Activated T-helper 2 cell treated with anti-CD3 and anti-CD28 coated beads, Interferon-gamma antibody, Interleukin-2, Interleukin-4, amounts not matched to agents 10 μg/mL and 5 μg/mL and 100 μg/mL, durations not matched to agents 14 hours and 24 hours and 36 hours (primary cell): ENCODE data around the gene FBXO47. TPM values are rescaled to one million over a fixed set of nuclear protein-coding genes. Genes with fewer than 3 reads are reported as not detected.

Experiments
- DNase-seq: peaks from one replicate; pipeline ENCODE4 v3.0.0; 2021; ENCODE audit warnings: low spot score
- H3K27ac Mint-ChIP-seq: one replicate; pipeline ENCODE4 v1.8.0; 2021; ENCODE audit warnings: mixed read lengths
- H3K27me3 Mint-ChIP-seq: one replicate; pipeline ENCODE4 v1.8.0; 2021; ENCODE audit warnings: low read depth, mixed read lengths
- H3K36me3 Mint-ChIP-seq: one replicate; pipeline ENCODE4 v1.8.0; 2021; ENCODE audit warnings: low read depth, mixed read lengths
- H3K4me1 Mint-ChIP-seq: one replicate; pipeline ENCODE4 v1.8.0; 2021; ENCODE audit warnings: low read depth, mixed read lengths
- H3K4me3 Mint-ChIP-seq: one replicate; pipeline ENCODE4 v1.8.0; 2021; ENCODE audit warnings: low read depth, mild to moderate bottlenecking, moderate library complexity, mixed read lengths
- H3K9me3 Mint-ChIP-seq: one replicate; pipeline ENCODE4 v1.8.0; 2021; ENCODE audit warnings: mixed read lengths
- intact Hi-C: fragments of 100-400 bp; cut with micrococcal nuclease; formaldehyde crosslinking; loops from one replicate; pipeline ENCODE4 v1.15.1; 2023
- total RNA-seq: library from RNA; stranded (reverse); gene quantifications from 2 replicates; pipeline ENCODE4 v1.2.3, GENCODE V29; 2022

Gene FBXO47
- total RNA-seq, 1 donor from 2014 or later: not detected

- DNase-seq: no peak
- Mint-ChIP-seq H3K4me3 (no peak overlapping the region), H3K4me1 (peaks cover 29% of the 10 kb centered on the region), H3K9me3 (no peaks in the 10 kb centered on the region), H3K27me3 (no peaks in the 10 kb centered on the region), H3K27ac (peak overlapping the region; percentile 29), H3K36me3 (peaks cover 60% of the 10 kb centered on the region)
- intact Hi-C loops: no loop called here
Measured at GRCh38 chr17:38903404-38903803, 63.8 kb downstream of the FBXO47 start.

GRCh38 chr17:38900978-38901656, 66.1 kb downstream of the FBXO47 start:
- Mint-ChIP-seq H3K4me1 (peaks cover 42% of the 10 kb centered on the region), H3K27me3 (no peaks in the 10 kb centered on the region), H3K4me3 (peak overlapping the region; percentile 26), H3K9me3 (no peaks in the 10 kb centered on the region), H3K36me3 (peaks cover 78% of the 10 kb centered on the region), H3K27ac (peak overlapping the region; percentile 76)
- DNase-seq: peak; percentile 27
- intact Hi-C loops: no loop called here

- Mint-ChIP-seq H3K4me1 (peaks cover 44% of the 10 kb centered on the region), H3K9me3 (no peaks in the 10 kb centered on the region), H3K27ac (peak overlapping the region; percentile 98), H3K27me3 (no peaks in the 10 kb centered on the region), H3K4me3 (peak overlapping the region; percentile 73), H3K36me3 (peaks cover 76% of the 10 kb centered on the region)
- intact Hi-C loops: loop anchor here (2.0 to 10.0 kb wide), 2 partner anchors 27 to 65 kb away; partner anchors contain the start of gene FBXO47
- no peak for DNase-seq
Measured at GRCh38 chr17:38899421-38899820, 67.8 kb downstream of the FBXO47 start.

GRCh38 chr17:38898812-38899348, 68.3 kb downstream of the FBXO47 start:
- Mint-ChIP-seq H3K36me3 (peaks cover 76% of the 10 kb centered on the region), H3K27ac (peak overlapping the region; percentile 98), H3K4me3 (peak overlapping the region; percentile 73), H3K9me3 (no peaks in the 10 kb centered on the region), H3K4me1 (peaks cover 50% of the 10 kb centered on the region), H3K27me3 (no peaks in the 10 kb centered on the region)
- intact Hi-C loops: loop anchor here (1.0 to 10.0 kb wide), 3 partner anchors 28 to 66 kb away; partner anchors contain the start of gene FBXO47
- DNase-seq: peak; percentile 75

GRCh38 chr17:38898291-38898679, 68.9 kb downstream of the FBXO47 start:
- Mint-ChIP-seq H3K9me3 (no peaks in the 10 kb centered on the region), H3K4me3 (peak overlapping the region; percentile 73), H3K27ac (peak overlapping the region; percentile 98), H3K4me1 (peaks cover 50% of the 10 kb centered on the region), H3K36me3 (peaks cover 73% of the 10 kb centered on the region), H3K27me3 (no peaks in the 10 kb centered on the region)
- DNase-seq: no peak
- intact Hi-C loops: loop anchor here (1.0 to 10.0 kb wide), 3 partner anchors 27 to 67 kb away; partner anchors contain the start of gene FBXO47

GRCh38 chr17:38897671-38898290, 69.4 kb downstream of the FBXO47 start:
- Mint-ChIP-seq H3K4me3 (peak overlapping the region; percentile 73), H3K27me3 (no peaks in the 10 kb centered on the region), H3K4me1 (peaks cover 49% of the 10 kb centered on the region), H3K27ac (peak overlapping the region; percentile 98), H3K36me3 (peaks cover 71% of the 10 kb centered on the region), H3K9me3 (no peaks in the 10 kb centered on the region)
- DNase-seq: no peak
- intact Hi-C loops: loop anchor here (1.0 to 10.0 kb wide), 3 partner anchors 26 to 67 kb away; partner anchors contain the start of gene FBXO47

GRCh38 chr17:38897176-38897575, 70.0 kb downstream of the FBXO47 start:
- intact Hi-C loops: loop anchor here (10.0 kb wide), 1 partner anchor 68 kb away; the partner anchor contains the start of gene FBXO47
- Mint-ChIP-seq H3K9me3 (no peaks in the 10 kb centered on the region), H3K4me1 (peaks cover 53% of the 10 kb centered on the region), H3K36me3 (peaks cover 71% of the 10 kb centered on the region), H3K27ac (peak overlapping the region; percentile 98), H3K4me3 (no peak overlapping the region), H3K27me3 (no peaks in the 10 kb centered on the region)
- no peak for DNase-seq

GRCh38 chr17:38896346-38896954, 70.8 kb downstream of the FBXO47 start:
- Mint-ChIP-seq H3K4me3 (no peak overlapping the region), H3K27me3 (no peaks in the 10 kb centered on the region), H3K4me1 (peaks cover 60% of the 10 kb centered on the region), H3K9me3 (no peaks in the 10 kb centered on the region), H3K36me3 (peaks cover 76% of the 10 kb centered on the region), H3K27ac (peak overlapping the region; percentile 98)
- DNase-seq: no peak
- intact Hi-C loops: loop anchor here (10.0 kb wide), 1 partner anchor 68 kb away; the partner anchor contains the start of gene FBXO47

GRCh38 chr17:38894276-38894675, 72.9 kb downstream of the FBXO47 start:
- peaks cover 75% of the 10 kb centered on the region for H3K36me3 Mint-ChIP-seq
- H3K27me3 Mint-ChIP-seq: no peaks in the 10 kb centered on the region
- no peaks in the 10 kb centered on the region for H3K9me3 Mint-ChIP-seq
- no peak overlapping the region for H3K4me3 Mint-ChIP-seq
- H3K4me1 Mint-ChIP-seq: peaks cover 65% of the 10 kb centered on the region
- no peak for DNase-seq
- H3K27ac Mint-ChIP-seq: peak overlapping the region; percentile 78
- intact Hi-C loops: loop anchor here (10.0 kb wide), 1 partner anchor 71 kb away; the partner anchor contains the start of gene FBXO47

GRCh38 chr17:38893607-38894006, 73.6 kb downstream of the FBXO47 start:
- intact Hi-C loops: loop anchor here (10.0 kb wide), 1 partner anchor 71 kb away; the partner anchor contains the start of gene FBXO47
- Mint-ChIP-seq H3K36me3 (peaks cover 75% of the 10 kb centered on the region), H3K9me3 (no peaks in the 10 kb centered on the region), H3K27ac (peak overlapping the region; percentile 78), H3K27me3 (no peaks in the 10 kb centered on the region), H3K4me1 (peaks cover 65% of the 10 kb centered on the region), H3K4me3 (no peak overlapping the region)
- no peak for DNase-seq

GRCh38 chr17:38893113-38893512, 74.1 kb downstream of the FBXO47 start:
- peaks cover 74% of the 10 kb centered on the region for H3K36me3 Mint-ChIP-seq
- no peak overlapping the region for H3K4me3 Mint-ChIP-seq
- no peaks in the 10 kb centered on the region for H3K27me3 Mint-ChIP-seq
- intact Hi-C loops: loop anchor here (10.0 kb wide), 1 partner anchor 72 kb away; the partner anchor contains the start of gene FBXO47
- H3K4me1 Mint-ChIP-seq: peaks cover 63% of the 10 kb centered on the region
- no peak for DNase-seq
- no peaks in the 10 kb centered on the region for H3K9me3 Mint-ChIP-seq
- peak overlapping the region; percentile 78 for H3K27ac Mint-ChIP-seq

GRCh38 chr17:38892620-38893019, 74.6 kb downstream of the FBXO47 start:
- peak overlapping the region; percentile 28 for H3K27ac Mint-ChIP-seq
- peaks cover 60% of the 10 kb centered on the region for H3K4me1 Mint-ChIP-seq
- no peak overlapping the region for H3K4me3 Mint-ChIP-seq
- no peaks in the 10 kb centered on the region for H3K9me3 Mint-ChIP-seq
- DNase-seq: no peak
- intact Hi-C loops: loop anchor here (10.0 kb wide), 1 partner anchor 72 kb away; the partner anchor contains the start of gene FBXO47
- no peaks in the 10 kb centered on the region for H3K27me3 Mint-ChIP-seq
- peaks cover 73% of the 10 kb centered on the region for H3K36me3 Mint-ChIP-seq
